Astrocyte (in vitro differentiated cells and primary cell): ENCODE measurements around the gene NBPF8. TPM values are rescaled to one million over a fixed set of nuclear protein-coding genes. Genes with fewer than 3 reads are reported as not detected.
"Not testable (repeated sequence)": the region's sequence is repeated elsewhere in the genome, so short reads cannot be mapped to it uniquely, and the experiment has no call there.

ENCODE experiments used
- DNase-seq: peaks from one replicate; pipeline ENCODE4 v3.0.0-alpha.2; 2010; ENCODE audit warnings: low read depth
- FAIRE-seq: peaks from 2 replicates; lab custom pipeline; 2011; peaks lifted over from hg19 to GRCh38; lab: Jason Lieb, UNC
- H2AFZ ChIP-seq: 2 replicates; pipeline ENCODE4 v1.6.0; 2012; ENCODE audit warnings: low read depth, low read length, inconsistent platforms
- H3K27ac ChIP-seq: 2 replicates; pipeline ENCODE4 v1.5.1; 2011; ENCODE audit warnings: low read depth, low read length, inconsistent platforms
- H3K27me3 ChIP-seq: 2 replicates; pipeline ENCODE4 v1.6.0; 2011; ENCODE audit warnings: low read length, inconsistent platforms; ENCODE audit not compliant: insufficient read depth
- H3K36me3 ChIP-seq: 2 replicates; pipeline ENCODE4 v1.5.1; 2011; ENCODE audit warnings: low read length, inconsistent platforms; ENCODE audit not compliant: insufficient read depth
- H3K4me1 ChIP-seq: 2 replicates; pipeline ENCODE4 v1.5.1; 2011; ENCODE audit warnings: low read length, inconsistent platforms; ENCODE audit not compliant: insufficient read depth
- H3K4me2 ChIP-seq: 2 replicates; pipeline ENCODE4 v1.6.0; 2012; ENCODE audit warnings: low read length, inconsistent platforms
- H3K4me3 ChIP-seq: 2 replicates; pipeline ENCODE4 v1.5.1; 2011; ENCODE audit warnings: low read depth, mild to moderate bottlenecking, low read length, inconsistent platforms; ENCODE audit not compliant: insufficient read depth
- H3K79me2 ChIP-seq: 2 replicates; pipeline ENCODE4 v1.6.0; 2012; ENCODE audit warnings: mild to moderate bottlenecking, low read length, inconsistent platforms; ENCODE audit not compliant: insufficient read depth
- H3K9ac ChIP-seq: 2 replicates; pipeline ENCODE4 v1.6.0; 2012; ENCODE audit warnings: mild to moderate bottlenecking, low read length, inconsistent platforms
- H3K9me3 ChIP-seq: 2 replicates; pipeline ENCODE4 v1.5.1; 2012; ENCODE audit warnings: low read depth, mild to moderate bottlenecking, low read length, inconsistent platforms; ENCODE audit not compliant: insufficient read depth
- H4K20me1 ChIP-seq: 2 replicates; pipeline ENCODE4 v1.6.0; 2012; ENCODE audit warnings: low read length, inconsistent platforms; ENCODE audit not compliant: insufficient read depth
- H3K27ac Mint-ChIP-seq: one replicate; pipeline ENCODE4 v1.8.0; 2021; ENCODE audit warnings: mild to moderate bottlenecking, mixed read lengths; ENCODE audit not compliant: unreplicated experiment
- H3K27me3 Mint-ChIP-seq: one replicate; pipeline ENCODE4 v1.8.0; 2021; ENCODE audit warnings: low read depth, mixed read lengths; ENCODE audit not compliant: unreplicated experiment
- H3K36me3 Mint-ChIP-seq: one replicate; pipeline ENCODE4 v1.8.0; 2021; ENCODE audit warnings: low read depth, mixed read lengths; ENCODE audit not compliant: unreplicated experiment
- H3K4me1 Mint-ChIP-seq: one replicate; pipeline ENCODE4 v1.8.0; 2021; ENCODE audit warnings: low read depth, mixed read lengths; ENCODE audit not compliant: unreplicated experiment
- H3K4me3 Mint-ChIP-seq: one replicate; pipeline ENCODE4 v1.8.0; 2021; ENCODE audit warnings: mild to moderate bottlenecking, moderate library complexity, mixed read lengths; ENCODE audit not compliant: unreplicated experiment
- H3K9me3 Mint-ChIP-seq: one replicate; pipeline ENCODE4 v1.8.0; 2021; ENCODE audit warnings: mild to moderate bottlenecking, mixed read lengths; ENCODE audit not compliant: unreplicated experiment
- total RNA-seq: library from RNA; stranded (reverse); gene quantifications from 2 replicates; pipeline ENCODE4 v1.2.1, GENCODE V29; 2021

Gene NBPF8
- total RNA-seq, 1 donor from 2014 or later = 12.1 TPM

- not testable (repeated sequence) for H3K36me3 Mint-ChIP-seq, FAIRE-seq, H3K4me3 Mint-ChIP-seq, H3K27me3 ChIP-seq, H3K4me3 ChIP-seq, H3K4me1 Mint-ChIP-seq, H3K36me3 ChIP-seq, H3K4me2 ChIP-seq, H3K4me1 ChIP-seq, DNase-seq, H2AFZ ChIP-seq, H3K9me3 ChIP-seq, H3K27ac Mint-ChIP-seq, H3K79me2 ChIP-seq, H4K20me1 ChIP-seq, H3K9ac ChIP-seq, H3K27me3 Mint-ChIP-seq, H3K27ac ChIP-seq, H3K9me3 Mint-ChIP-seq
Observed at GRCh38 chr1:120393316-120394232, 21.3 kb upstream of the NBPF8 start.

GRCh38 chr1:120405348-120405747 is 9.5 kb upstream of the NBPF8 start:
- not testable (repeated sequence) for FAIRE-seq, H3K27me3 Mint-ChIP-seq

GRCh38 chr1:120414451-120414850 is 384 bp upstream of the NBPF8 start:
- not testable (repeated sequence) for DNase-seq, H3K27ac Mint-ChIP-seq, H3K4me1 Mint-ChIP-seq, H4K20me1 ChIP-seq, H3K9ac ChIP-seq, H3K4me3 Mint-ChIP-seq, H3K4me1 ChIP-seq, H3K27me3 ChIP-seq, H3K79me2 ChIP-seq, H3K27me3 Mint-ChIP-seq, H3K9me3 Mint-ChIP-seq, H3K36me3 ChIP-seq, FAIRE-seq, H2AFZ ChIP-seq, H3K36me3 Mint-ChIP-seq, H3K9me3 ChIP-seq, H3K27ac ChIP-seq
- Histone ChIP-seq H3K4me3 (peak overlapping the region; percentile 77), H3K4me2 (peak overlapping the region; percentile 57)

More at GRCh38 chr1:120405348-120405747, 9.5 kb upstream of the NBPF8 start:
- not testable (repeated sequence) for H3K36me3 Mint-ChIP-seq, H3K36me3 ChIP-seq, H3K79me2 ChIP-seq, H3K4me1 ChIP-seq, H3K9me3 Mint-ChIP-seq, DNase-seq, H2AFZ ChIP-seq, H4K20me1 ChIP-seq, H3K4me2 ChIP-seq, H3K4me1 Mint-ChIP-seq, H3K27me3 ChIP-seq, H3K9ac ChIP-seq, H3K4me3 ChIP-seq, H3K4me3 Mint-ChIP-seq, H3K9me3 ChIP-seq, H3K27ac Mint-ChIP-seq, H3K27ac ChIP-seq

GRCh38 chr1:120415492-120415961 is 692 bp downstream of the NBPF8 start:
- Mint-ChIP-seq H3K4me3 (peak overlapping the region; percentile 88), H3K27ac (peak overlapping the region; percentile 31)
- H2AFZ ChIP-seq = peak overlapping the region; percentile 73
- not testable (repeated sequence) for H3K36me3 ChIP-seq, H3K4me1 ChIP-seq, H3K9me3 Mint-ChIP-seq, H4K20me1 ChIP-seq, H3K4me1 Mint-ChIP-seq, FAIRE-seq, H3K36me3 Mint-ChIP-seq, H3K27me3 ChIP-seq, H3K9me3 ChIP-seq, H3K27me3 Mint-ChIP-seq, H3K79me2 ChIP-seq
- peak; percentile 66 for DNase-seq
- H3K27ac ChIP-seq = peak overlapping the region; percentile 61
- H3K9ac ChIP-seq = peak overlapping the region; percentile 75
- peak overlapping the region; percentile 77 for H3K4me3 ChIP-seq
- H3K4me2 ChIP-seq = peak overlapping the region; percentile 92

- H2AFZ ChIP-seq, H3K27me3 Mint-ChIP-seq, H3K4me3 ChIP-seq, H3K27me3 ChIP-seq, H4K20me1 ChIP-seq, H3K4me3 Mint-ChIP-seq, H3K79me2 ChIP-seq, H3K9ac ChIP-seq, H3K9me3 Mint-ChIP-seq, H3K9me3 ChIP-seq, H3K27ac Mint-ChIP-seq, FAIRE-seq, H3K4me2 ChIP-seq, DNase-seq, H3K36me3 ChIP-seq, H3K27ac ChIP-seq, H3K36me3 Mint-ChIP-seq, H3K4me1 Mint-ChIP-seq, H3K4me1 ChIP-seq: not testable (repeated sequence)
Observed at GRCh38 chr1:120425063-120425462, 10.2 kb downstream of the NBPF8 start.

- H3K4me1 ChIP-seq, FAIRE-seq, H3K79me2 ChIP-seq, H3K27me3 Mint-ChIP-seq, H3K9ac ChIP-seq, H4K20me1 ChIP-seq, H3K4me3 ChIP-seq, DNase-seq, H3K27ac ChIP-seq, H3K27me3 ChIP-seq, H2AFZ ChIP-seq, H3K4me1 Mint-ChIP-seq, H3K36me3 ChIP-seq, H3K9me3 ChIP-seq, H3K4me3 Mint-ChIP-seq, H3K9me3 Mint-ChIP-seq, H3K4me2 ChIP-seq, H3K27ac Mint-ChIP-seq, H3K36me3 Mint-ChIP-seq: not testable (repeated sequence)
Observed at GRCh38 chr1:120431626-120432025, 16.8 kb downstream of the NBPF8 start.
